ENCODE results near the gene DCAF5.

The DCAF5 gene

DNA sequence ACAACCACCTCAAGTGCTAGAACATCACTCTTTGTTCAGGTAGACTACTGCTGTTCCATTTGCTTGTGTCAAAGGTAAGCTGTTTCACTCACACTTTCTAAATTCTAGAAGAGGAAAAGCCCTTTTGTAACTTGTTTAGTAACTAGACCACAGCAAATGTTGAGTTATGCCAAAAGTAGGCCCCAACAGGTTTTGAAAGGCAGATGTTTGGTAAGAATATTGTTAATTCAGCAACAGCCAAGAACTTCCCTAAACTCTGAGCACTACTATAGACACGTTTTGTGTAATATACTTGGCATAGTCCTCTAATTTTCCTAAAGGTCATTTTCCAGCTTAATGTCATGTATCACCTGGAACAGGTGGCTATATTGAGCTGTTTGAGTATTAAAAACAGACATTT, 79.0 kb downstream of the DCAF5 start:
- no peaks in the 10 kb centered on the region for H3K79me2 ChIP-seq (ENCODE audit: low read length)
- no peak overlapping the region for H2AFZ ChIP-seq (ENCODE audit: low read length)
- TF ChIP-seq, protein P1, sequence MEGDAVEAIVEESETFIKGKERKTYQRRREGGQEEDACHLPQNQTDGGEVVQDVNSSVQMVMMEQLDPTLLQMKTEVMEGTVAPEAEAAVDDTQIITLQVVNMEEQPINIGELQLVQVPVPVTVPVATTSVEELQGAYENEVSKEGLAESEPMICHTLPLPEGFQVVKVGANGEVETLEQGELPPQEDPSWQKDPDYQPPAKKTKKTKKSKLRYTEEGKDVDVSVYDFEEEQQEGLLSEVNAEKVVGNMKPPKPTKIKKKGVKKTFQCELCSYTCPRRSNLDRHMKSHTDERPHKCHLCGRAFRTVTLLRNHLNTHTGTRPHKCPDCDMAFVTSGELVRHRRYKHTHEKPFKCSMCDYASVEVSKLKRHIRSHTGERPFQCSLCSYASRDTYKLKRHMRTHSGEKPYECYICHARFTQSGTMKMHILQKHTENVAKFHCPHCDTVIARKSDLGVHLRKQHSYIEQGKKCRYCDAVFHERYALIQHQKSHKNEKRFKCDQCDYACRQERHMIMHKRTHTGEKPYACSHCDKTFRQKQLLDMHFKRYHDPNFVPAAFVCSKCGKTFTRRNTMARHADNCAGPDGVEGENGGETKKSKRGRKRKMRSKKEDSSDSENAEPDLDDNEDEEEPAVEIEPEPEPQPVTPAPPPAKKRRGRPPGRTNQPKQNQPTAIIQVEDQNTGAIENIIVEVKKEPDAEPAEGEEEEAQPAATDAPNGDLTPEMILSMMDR (IDR thresholded peaks at IDR 0.05; ENCODE audit: low read length) = no peak
- TF ChIP-seq EZH2phosphoT487 (IDR thresholded peaks at IDR 0.05; ENCODE audit: low read length) (no peak), EZH2 (optimal IDR thresholded peaks at IDR 0.05; ENCODE audit: low read depth, low read length) (no peak)
- H3K27ac ChIP-seq (ENCODE audit: low read length) = no peak overlapping the region
- H3K9me3 ChIP-seq (replicated peaks; ENCODE audit: insufficient read depth, low read length) = no peaks in the 10 kb centered on the region
- H3K36me3 ChIP-seq (replicated peaks; ENCODE audit: insufficient read depth, low read length) = no peaks in the 10 kb centered on the region
- H3K9me2 ChIP-seq (replicated peaks; ENCODE audit: insufficient read depth, low read length) = no peaks in the 10 kb centered on the region
- H3K27me3 ChIP-seq (replicated peaks; ENCODE audit: insufficient read depth, low read length) = no peaks in the 10 kb centered on the region
- no peak overlapping the region for H3K4me2 ChIP-seq (ENCODE audit: low read depth, low read length)
- no peak overlapping the region for H3K9ac ChIP-seq (ENCODE audit: low read length)
- no peaks in the 10 kb centered on the region for H4K20me1 ChIP-seq (ENCODE audit: insufficient read depth, low read length)
- H3F3A ChIP-seq (ENCODE audit: insufficient read depth, low read length) = no peaks in the 10 kb centered on the region
- peak; percentile 10 for DNase-seq
- no peak overlapping the region for H3K4me3 ChIP-seq (ENCODE audit: low read length)
- no peaks in the 10 kb centered on the region for H3K4me1 ChIP-seq (ENCODE audit: low read length)

DNA sequence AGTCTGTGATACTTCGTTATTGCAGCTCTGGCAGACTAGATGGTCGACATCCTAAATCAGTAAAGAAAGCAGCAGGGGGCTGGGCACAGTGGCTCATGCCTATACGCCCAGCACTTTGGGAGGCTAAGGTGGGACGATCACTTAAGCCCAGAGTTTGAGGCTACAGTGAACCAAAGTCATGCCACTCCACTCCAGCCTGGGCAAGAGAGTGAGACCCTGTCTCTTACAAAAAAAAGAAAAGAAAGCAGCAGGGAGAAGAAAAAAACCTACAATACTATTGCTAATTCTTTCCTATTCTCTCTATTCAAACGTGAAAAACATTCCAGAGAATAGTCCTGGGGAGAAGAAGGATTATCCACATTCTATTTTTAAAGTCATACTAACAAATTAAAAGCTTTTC, 79.5 kb downstream of the DCAF5 start:
- H3K27ac ChIP-seq (ENCODE audit: low read length) = no peak overlapping the region
- H3K36me3 ChIP-seq (replicated peaks; ENCODE audit: insufficient read depth, low read length) = no peaks in the 10 kb centered on the region
- H3K9me3 ChIP-seq (replicated peaks; ENCODE audit: insufficient read depth, low read length) = no peaks in the 10 kb centered on the region
- no peak for DNase-seq
- no peak overlapping the region for H2AFZ ChIP-seq (ENCODE audit: low read length)
- H3K27me3 ChIP-seq (replicated peaks; ENCODE audit: insufficient read depth, low read length) = no peaks in the 10 kb centered on the region
- no peaks in the 10 kb centered on the region for H3F3A ChIP-seq (ENCODE audit: insufficient read depth, low read length)
- no peaks in the 10 kb centered on the region for H4K20me1 ChIP-seq (ENCODE audit: insufficient read depth, low read length)
- H3K9me2 ChIP-seq (replicated peaks; ENCODE audit: insufficient read depth, low read length) = no peaks in the 10 kb centered on the region
- no peak overlapping the region for H3K4me3 ChIP-seq (ENCODE audit: low read length)
- no peak overlapping the region for H3K4me2 ChIP-seq (ENCODE audit: low read depth, low read length)
- H3K4me1 ChIP-seq (ENCODE audit: low read length) = no peaks in the 10 kb centered on the region
- no peak overlapping the region for H3K9ac ChIP-seq (ENCODE audit: low read length)
- TF ChIP-seq, protein P1 (IDR thresholded peaks at IDR 0.05; ENCODE audit: low read length) = no peak
- TF ChIP-seq EZH2phosphoT487 (IDR thresholded peaks at IDR 0.05; ENCODE audit: low read length) = no peak
- no peak for TF ChIP-seq EZH2 (optimal IDR thresholded peaks at IDR 0.05; ENCODE audit: low read depth, low read length)
- no peaks in the 10 kb centered on the region for H3K79me2 ChIP-seq (ENCODE audit: low read length)

DNA sequence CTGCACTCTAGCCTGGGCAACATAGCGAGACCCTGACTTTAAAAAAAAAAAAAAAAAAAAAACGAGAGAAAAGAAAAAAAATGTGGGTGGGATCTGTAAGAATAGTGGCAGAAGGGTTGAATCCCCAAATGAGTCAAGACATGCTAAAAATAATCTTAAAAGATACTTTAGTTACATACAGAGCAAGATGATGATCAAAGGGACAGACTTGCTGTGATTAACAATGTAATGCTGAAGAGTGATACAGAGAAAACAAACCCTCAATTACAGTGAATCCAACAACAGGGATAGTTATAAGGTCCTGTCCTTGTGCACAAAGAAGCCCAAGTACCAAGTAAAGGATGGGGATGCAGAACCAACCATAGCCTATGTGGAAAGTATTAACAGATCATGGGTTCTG, 80.3 kb downstream of the DCAF5 start:
- no peak overlapping the region for H3K27ac ChIP-seq (ENCODE audit: low read length)
- TF ChIP-seq, protein P1 (IDR thresholded peaks at IDR 0.05; ENCODE audit: low read length) = no peak
- TF ChIP-seq EZH2 (optimal IDR thresholded peaks at IDR 0.05; ENCODE audit: low read depth, low read length) (no peak), EZH2phosphoT487 (IDR thresholded peaks at IDR 0.05; ENCODE audit: low read length) (no peak)
- H4K20me1 ChIP-seq (ENCODE audit: insufficient read depth, low read length) = no peaks in the 10 kb centered on the region
- no peak overlapping the region for H3K4me2 ChIP-seq (ENCODE audit: low read depth, low read length)
- H3F3A ChIP-seq (ENCODE audit: insufficient read depth, low read length) = no peaks in the 10 kb centered on the region
- no peaks in the 10 kb centered on the region for H3K4me1 ChIP-seq (ENCODE audit: low read length)
- H3K36me3 ChIP-seq (replicated peaks; ENCODE audit: insufficient read depth, low read length) = no peaks in the 10 kb centered on the region
- DNase-seq = no peak
- no peaks in the 10 kb centered on the region for H3K79me2 ChIP-seq (ENCODE audit: low read length)
- H3K9ac ChIP-seq (ENCODE audit: low read length) = no peak overlapping the region
- no peaks in the 10 kb centered on the region for H3K9me2 ChIP-seq (replicated peaks; ENCODE audit: insufficient read depth, low read length)
- no peak overlapping the region for H3K4me3 ChIP-seq (ENCODE audit: low read length)
- no peaks in the 10 kb centered on the region for H3K27me3 ChIP-seq (replicated peaks; ENCODE audit: insufficient read depth, low read length)
- no peak overlapping the region for H2AFZ ChIP-seq (ENCODE audit: low read length)
- no peaks in the 10 kb centered on the region for H3K9me3 ChIP-seq (replicated peaks; ENCODE audit: insufficient read depth, low read length)

Measured in MM.1S (cell line).